GM19240 (cell line): Measurements from ENCODE around the gene ZNF17.
A peak's percentile ranks its signal among the peaks of the same experiment; 100 is the strongest.

Experiments used
- DNase-seq: peaks from one replicate; pipeline ENCODE4 v3.0.0; 2011; ENCODE audit warnings: low spot score; ENCODE audit not compliant: insufficient read length

ZNF17 gene

GRCh38 chr19:57421037-57421436, 10.1 kb downstream of the ZNF17 start:
- DNase-seq, result no peak

- DNase-seq, result no peak
Observed at GRCh38 chr19:57434386-57435061, 23.6 kb downstream of the ZNF17 start.

DNA sequence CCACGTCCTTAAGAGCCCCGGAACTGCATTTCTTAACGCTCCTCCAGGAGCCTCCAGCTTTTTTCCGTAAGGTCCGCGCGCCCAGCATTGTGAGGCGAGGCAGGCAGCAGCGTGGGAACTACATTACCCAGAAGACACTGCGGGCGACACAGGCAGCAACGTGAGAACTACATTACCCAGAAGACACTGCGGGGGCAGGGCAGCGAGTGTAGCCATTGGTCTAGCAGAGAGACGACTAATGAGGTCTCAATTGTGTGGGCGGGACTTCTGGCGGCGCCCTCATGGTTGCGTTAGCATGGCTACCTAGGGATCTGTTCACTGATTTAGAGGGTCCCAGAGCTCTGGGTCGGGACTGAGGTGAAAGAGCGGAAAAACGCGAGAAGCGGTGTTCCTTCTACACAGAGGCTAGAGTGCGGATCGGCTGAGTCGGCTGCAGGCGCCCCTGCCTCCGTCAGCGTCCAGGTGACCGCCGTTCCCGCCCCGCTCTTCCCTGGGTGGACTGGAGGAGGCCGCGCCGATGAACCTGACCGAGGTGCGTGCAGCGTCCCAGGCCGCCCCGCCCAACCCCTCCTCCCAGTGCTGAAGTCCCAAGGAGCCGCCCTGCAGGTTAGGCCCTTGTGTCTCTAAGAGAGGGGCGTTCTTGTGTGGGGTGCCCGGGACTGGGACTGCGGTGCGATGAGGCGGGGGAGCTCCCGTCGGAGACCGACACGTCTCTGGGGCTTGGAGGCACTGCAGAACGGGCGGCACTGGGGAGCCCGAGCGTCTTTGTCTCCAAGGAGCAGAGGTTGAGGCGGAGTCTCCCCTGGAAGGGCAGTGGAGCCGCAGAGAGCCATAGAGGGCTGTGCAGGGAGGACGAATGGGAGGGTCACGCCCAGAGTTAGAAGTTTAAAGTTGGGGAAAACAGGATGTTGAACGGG, 24.4 kb downstream of the ZNF17 start, which contains the start of gene ZNF749:
Gene ZNF749 (plus strand): TSS at position 264 of the 917 bp plus-strand sequence. CDS start 254 bp downstream, at position 518.
- peak; percentile 88 for DNase-seq

GRCh38 chr19:57436417-57436816, 25.5 kb downstream of the ZNF17 start:
- no peak for DNase-seq

DNA sequence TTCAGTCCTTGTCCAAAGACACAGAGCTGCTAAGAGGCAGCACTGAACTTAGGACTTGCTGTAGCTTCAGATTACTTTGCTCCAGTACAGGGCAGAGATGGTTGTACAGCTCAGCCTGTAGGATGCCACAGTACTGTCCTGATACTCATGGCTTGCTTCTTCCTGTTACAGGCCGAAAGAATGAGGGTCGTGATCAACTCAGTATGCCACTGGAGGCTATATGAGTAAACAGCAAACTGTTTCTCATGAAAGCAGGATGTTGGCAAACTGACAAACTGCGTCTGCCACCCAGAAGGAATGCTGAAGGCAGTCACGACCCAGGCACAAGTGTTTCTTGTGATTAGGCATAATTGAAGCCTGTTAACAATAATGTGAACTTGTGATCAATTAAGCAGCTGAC, 27.0 kb downstream of the ZNF17 start:
- DNase-seq, result no peak

DNA sequence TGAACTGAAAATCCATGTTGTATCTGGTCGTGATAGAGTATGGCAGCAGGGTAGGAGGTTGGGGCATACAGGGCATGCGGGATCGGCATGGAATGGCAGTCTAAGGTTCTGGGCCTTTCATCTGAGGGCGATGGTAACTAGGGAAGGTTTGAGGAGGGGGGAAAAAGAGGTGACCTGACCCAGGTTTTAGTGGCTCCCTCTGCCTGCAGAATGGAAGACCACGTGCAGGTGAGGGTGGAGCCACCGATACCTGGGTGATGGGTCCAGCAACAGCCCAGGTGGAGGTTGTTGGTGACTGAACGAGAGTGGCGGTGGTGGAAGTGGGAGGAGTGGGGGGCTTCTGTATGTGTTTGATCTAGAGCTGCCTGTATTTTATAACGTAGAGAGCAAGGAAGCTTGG, 28.0 kb downstream of the ZNF17 start:
- DNase-seq, result no peak

DNA sequence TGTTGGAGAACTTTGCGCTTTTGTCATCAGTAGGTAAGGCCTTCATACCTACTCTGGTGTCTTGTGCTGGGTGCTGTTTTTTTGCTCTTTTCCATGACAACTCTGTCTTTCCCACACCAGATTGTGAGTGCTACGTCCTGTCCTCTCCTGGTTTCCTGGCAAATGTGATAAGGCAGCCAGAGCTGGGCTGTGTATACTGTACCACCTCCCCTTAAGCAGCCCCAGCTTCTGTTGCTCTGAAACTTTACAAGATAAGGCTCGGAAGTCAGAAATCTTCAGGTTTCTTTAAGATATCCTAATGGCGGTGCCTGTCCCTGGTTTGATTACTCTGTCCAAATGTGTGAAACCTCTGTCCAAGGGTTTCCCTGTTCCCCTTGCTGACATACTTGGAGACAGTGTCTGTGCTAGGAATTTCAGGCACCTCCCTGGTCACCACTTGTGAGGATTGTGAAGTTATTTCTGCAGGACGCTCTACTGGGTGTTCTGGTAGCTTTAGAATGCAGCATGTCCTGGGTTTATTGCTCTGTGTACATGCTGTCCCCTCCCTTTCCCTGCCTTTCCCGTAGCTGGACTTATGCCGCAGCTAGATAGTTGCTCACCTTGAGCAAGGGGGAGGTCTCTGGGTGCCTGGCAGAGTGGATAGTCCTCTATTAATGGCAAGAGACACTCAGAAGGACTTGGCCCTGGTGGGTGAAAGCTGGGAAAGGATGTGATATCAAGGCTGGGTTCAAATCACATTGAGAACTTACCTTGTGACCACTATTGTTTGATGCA, 31.2 kb downstream of the ZNF17 start:
- DNase-seq, result no peak

GRCh38 chr19:57443121-57443696, 32.2 kb downstream of the ZNF17 start:
- DNase-seq, result no peak

DNA sequence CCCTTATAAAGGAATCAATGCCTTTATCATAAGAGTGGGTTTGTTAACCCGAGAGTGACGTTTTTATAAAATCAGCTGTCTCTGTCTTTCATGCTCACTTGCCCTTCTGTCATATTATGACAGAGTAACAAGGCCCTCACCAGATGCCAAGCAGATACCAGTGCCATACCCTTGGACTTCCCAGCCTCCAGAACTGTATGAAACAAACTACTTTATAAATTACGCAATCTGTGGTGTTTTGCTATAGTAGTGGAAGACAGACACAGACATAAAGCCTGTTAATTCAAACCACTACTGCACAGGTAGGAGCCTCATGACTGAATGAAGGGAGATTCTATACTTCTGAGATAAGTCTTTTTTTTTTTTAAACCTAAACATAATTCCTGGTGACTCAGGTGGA, 41.3 kb downstream of the ZNF17 start:
- no peak for DNase-seq

DNA sequence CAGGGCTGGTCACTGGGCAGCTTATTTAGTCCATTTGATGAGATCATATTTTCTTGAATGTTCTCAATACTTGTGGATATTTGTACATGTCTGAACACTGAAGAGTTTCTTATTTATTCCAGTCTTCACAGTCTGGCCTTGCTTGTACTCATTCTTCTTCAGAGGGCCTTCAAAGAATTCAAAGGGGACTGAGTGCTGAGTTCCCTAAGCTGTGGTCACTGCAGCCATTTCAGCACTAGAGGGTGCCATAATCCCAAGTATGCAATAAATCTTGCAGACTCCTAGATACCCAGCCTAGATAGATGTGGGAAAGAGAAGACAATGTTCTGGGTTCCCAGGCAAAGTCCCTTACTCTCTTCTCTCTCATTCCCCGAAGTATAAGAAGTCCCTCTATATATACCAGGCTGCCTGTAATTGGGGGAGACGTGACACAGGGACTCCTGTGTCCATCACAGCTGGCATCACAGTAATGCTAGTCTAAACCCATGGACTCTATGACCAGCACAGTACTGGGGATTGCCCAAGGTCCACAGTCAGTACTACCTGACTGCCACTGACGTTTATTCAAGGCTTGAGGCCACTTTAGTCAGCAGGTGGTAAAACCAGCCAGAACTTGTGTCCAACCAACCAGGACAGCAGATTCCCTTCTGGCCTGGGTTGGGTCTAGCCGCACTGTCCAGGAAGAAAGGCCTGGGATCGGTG, 54.9 kb downstream of the ZNF17 start:
- DNase-seq, result no peak

DNA sequence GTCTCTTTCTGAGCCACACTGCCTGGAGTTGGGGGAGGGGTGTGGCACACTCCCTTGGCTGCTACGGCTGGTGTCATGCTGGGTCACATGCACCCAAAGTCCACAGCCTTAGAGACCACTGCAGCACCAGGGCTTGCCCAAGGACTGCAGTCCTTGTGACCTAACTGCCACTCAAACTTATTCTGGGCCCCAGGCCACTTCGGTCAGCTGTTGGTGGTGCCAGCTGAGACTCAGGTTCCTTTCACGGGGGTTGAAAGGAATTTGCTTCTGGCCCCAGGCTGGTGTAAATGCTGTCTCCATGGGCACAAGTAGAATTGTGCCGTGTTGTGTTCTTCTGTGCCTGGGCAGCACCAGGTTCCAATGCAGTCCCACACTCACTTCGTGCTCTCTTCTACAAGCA, 55.5 kb downstream of the ZNF17 start:
- no peak for DNase-seq
